Right cardiac atrium (tissue), 5 donors: Measurements from ENCODE around the gene NUP37. TPM values are rescaled to one million over a fixed set of nuclear protein-coding genes. Genes with fewer than 3 reads are reported as not detected.
"Not testable (repeated sequence)": the region's sequence is repeated elsewhere in the genome, so short reads cannot be mapped to it uniquely, and the experiment has no call there.

Source experiments
- ATAC-seq, 2 donors: fragments of 200-7000 bp; cut with Tn5 transposase; one replicate each; pipeline versions ENCODE4 v1.8.0 to v1.9.1; 2020; ENCODE audit warnings: moderate library complexity in 2 of 2, mild to moderate bottlenecking in 1 of 2
- DNase-seq, 3 donors: peaks; one replicate each; pipeline ENCODE4 v3.0.0-alpha.2; 2020
- H3K27ac ChIP-seq: one replicate; pipeline ENCODE4 v1.5.1; 2013; ENCODE audit warnings: mild to moderate bottlenecking, low read length, control low read depth, moderate library complexity
- H3K27me3 ChIP-seq: one replicate; pipeline ENCODE4 v1.6.1; 2013; ENCODE audit not compliant: control insufficient read depth, insufficient read depth
- H3K4me1 ChIP-seq: one replicate; pipeline ENCODE4 v1.6.1; 2013; ENCODE audit warnings: low read length; ENCODE audit not compliant: control insufficient read depth, insufficient read depth
- H3K4me3 ChIP-seq: one replicate; pipeline ENCODE4 v1.5.1; 2013; ENCODE audit warnings: low read length, control low read depth
- H3K9me3 ChIP-seq: one replicate; pipeline ENCODE4 v1.6.1; 2013; ENCODE audit warnings: low read length; ENCODE audit not compliant: control insufficient read depth
- WGBS: extraction: QIAGEN DNeasy Blood & Tissue Kit; methylation state at CpG from one replicate; pipeline ENCODE4 v1.1.7; 2013; 5-methylcytosine and 5-hydroxymethylcytosine counted together
- intact Hi-C, 4 donors: fragments of 100-400 bp; cut with DNase I; formaldehyde crosslinking; loops; one replicate each; pipeline versions ENCODE4 v1.11.0 to v1.14.0; 2022 to 2023
- polyA plus RNA-seq: library from polyadenylated mRNA; stranded (reverse); fragments of 200-250 nt; gene quantifications from one replicate; pipeline ENCODE4 v1.2.3, GENCODE V29; 2013
- total RNA-seq, 4 donors: library from RNA; stranded (reverse); fragmentation: NEBNext Ultra II Directional; extraction: Animal tissue kit (Norgen Biotek cat#: 25700); gene quantifications; one replicate each; pipeline ENCODE4 v1.2.1, GENCODE V29; 2021
- donor health status: healthy with polysubstance abuse.
- donor health status: DM: no; HTN: yes; CAD: no.
- donor health status: DM: no; HTN: no; CAD: no.
- donor health status: DM: no; HTN: yes; CAD: no; lungs with severe emphysema.
- donor health status: DM: yes; HTN: yes; CAD: no.

Gene NUP37
- total and polyA plus RNA-seq, 5 donors, result 13.3 to 18.3 (median 17.0) TPM

DNA sequence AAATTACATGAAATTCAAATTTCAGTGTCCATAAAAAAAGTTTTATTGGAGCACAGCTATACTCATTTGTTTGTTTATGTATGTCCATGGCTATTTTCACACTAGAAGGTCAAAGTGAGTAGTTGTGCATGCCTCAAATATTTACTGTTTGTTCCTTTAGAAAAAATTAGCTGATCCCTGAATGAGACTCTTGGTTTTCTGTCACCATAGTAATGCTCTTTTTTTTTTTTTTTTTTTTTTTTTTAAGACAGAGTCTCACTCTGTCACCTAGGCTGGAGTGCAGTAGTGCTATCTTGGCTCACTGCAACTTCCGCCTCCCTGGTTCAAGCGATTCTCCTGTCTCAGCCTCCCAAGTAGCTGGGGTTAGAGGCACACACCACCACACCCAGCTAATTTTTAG lies 1.4 kb upstream of the NUP37 start:
- H3K27me3 ChIP-seq, H3K27ac ChIP-seq, H3K4me1 ChIP-seq, H3K4me3 ChIP-seq, ATAC-seq, H3K9me3 ChIP-seq, DNase-seq, intact Hi-C loops: not testable (repeated sequence)
- 94% methylated on average over 2 of the region's 2 CpGs for WGBS

DNA sequence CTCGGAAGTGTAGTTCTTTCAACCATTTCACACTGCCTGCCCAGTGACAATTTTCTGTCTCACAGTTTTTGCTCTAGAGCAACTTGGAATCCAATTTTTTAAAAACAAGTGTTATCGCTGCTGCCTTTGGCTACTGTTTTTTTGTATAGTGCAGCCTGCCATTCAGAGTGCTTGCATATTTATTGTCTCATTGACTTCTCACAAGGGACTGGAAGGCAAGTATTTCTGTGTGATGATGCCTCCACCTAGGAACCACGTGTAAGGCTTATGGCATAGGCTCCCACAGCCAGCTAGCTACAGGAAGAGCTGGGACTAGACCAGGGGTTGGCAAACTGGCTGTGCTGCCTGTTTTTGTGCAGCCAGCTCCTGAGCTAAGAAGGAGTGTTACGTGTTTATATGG lies 972 bp upstream of the NUP37 start:
- 26% methylated on average over 4 of the region's 4 CpGs for WGBS
- intact Hi-C loops, result no loop called here

DNA sequence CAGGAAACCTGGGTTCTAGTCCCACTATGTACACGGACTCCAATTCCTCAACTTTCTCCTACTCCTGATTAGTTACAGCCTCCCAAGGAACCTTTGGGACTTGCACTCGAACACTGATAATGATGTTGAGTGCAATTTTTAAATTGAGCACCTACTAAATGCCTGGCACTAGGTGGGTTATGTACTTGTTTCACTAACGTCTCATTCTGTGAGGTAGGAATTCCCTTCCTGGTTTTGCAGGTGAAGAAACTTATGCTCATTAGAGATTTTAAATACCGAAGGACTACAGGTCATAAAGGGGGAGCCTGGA lies 605 bp upstream of the NUP37 start:
- DNase-seq (no peak), ATAC-seq (no peak)
- WGBS, result 2% methylated on average over 4 of the region's 4 CpGs
- intact Hi-C loops, result no loop called here
- Histone ChIP-seq H3K27me3 (no peaks in the 10 kb centered on the region), H3K9me3 (no peaks in the 10 kb centered on the region), H3K4me3 (peak overlapping the region; percentile 80), H3K27ac (no peak overlapping the region), H3K4me1 (peaks cover 3% of the 10 kb centered on the region)

More for the DNA sequence above, 972 bp upstream of the NUP37 start:
- H3K27ac ChIP-seq, result no peak overlapping the region
- H3K9me3 ChIP-seq, result no peaks in the 10 kb centered on the region
- peaks cover 3% of the 10 kb centered on the region for H3K4me1 ChIP-seq
- H3K27me3 ChIP-seq, result no peaks in the 10 kb centered on the region
- ATAC-seq (no peak), DNase-seq (no peak)
- no peak overlapping the region for H3K4me3 ChIP-seq

DNA sequence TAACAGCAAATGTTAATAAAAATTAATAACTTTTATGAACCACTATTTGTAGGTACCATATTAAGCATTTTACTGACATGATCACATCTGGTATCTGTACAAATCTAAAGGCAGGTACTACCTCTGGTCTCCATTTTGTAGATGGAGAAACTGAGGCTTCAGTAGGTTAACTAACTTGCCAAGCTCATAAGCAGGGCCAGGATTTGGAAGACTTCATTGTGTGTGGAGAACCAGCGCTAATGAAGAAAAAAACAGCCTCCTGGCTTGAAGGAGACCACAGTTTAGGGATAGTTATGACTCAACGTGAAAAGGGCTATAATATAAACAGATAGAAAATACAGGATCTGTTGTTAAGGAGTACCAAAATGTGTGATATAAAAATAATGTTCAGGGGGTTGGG lies 1.0 kb downstream of the NUP37 start:
- intact Hi-C loops, result no loop called here
- WGBS, result 77% methylated on average over 2 of the region's 2 CpGs
- Histone ChIP-seq H3K4me1 (peaks cover 3% of the 10 kb centered on the region), H3K27me3 (no peaks in the 10 kb centered on the region), H3K9me3 (no peaks in the 10 kb centered on the region), H3K4me3 (peak overlapping the region; percentile 80), H3K27ac (no peak overlapping the region)
- DNase-seq (no peak), ATAC-seq (no peak)

DNA sequence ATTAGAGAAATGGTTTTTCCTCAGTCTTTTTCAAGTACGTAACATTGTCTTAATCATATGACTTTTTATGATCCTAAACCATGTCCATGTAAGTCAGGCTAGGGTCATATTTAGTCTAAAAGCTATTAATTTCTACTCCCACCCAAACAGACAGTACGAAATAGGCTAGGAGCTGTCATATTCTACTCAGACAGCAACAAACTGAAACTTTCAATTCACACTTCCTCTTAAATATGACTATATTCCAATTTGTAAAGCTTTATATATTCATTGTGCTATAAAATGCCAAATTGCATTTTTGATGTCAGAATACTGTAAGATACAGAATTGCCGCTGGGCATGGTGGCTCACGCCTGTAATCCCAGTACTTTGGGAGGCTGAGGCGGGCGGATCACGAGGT lies 3.5 kb downstream of the NUP37 start:
- Histone ChIP-seq H3K4me3 (no peak overlapping the region), H3K4me1 (peaks cover 3% of the 10 kb centered on the region), H3K27me3 (no peaks in the 10 kb centered on the region), H3K27ac (no peak overlapping the region), H3K9me3 (no peaks in the 10 kb centered on the region)
- WGBS, result 84% methylated on average over 7 of the region's 7 CpGs
- intact Hi-C loops, result no loop called here
- no peak for ATAC-seq
- no peak for DNase-seq

GRCh38 chr12:102114212-102114611 lies 5.7 kb downstream of the NUP37 start:
- intact Hi-C loops, result no loop called here
- ATAC-seq, result no peak
- H3K27me3 ChIP-seq, result no peaks in the 10 kb centered on the region
- no peak overlapping the region for H3K27ac ChIP-seq
- WGBS, result 77% methylated on average over 2 of the region's 2 CpGs
- H3K4me1 ChIP-seq, result peaks cover 2% of the 10 kb centered on the region
- no peak overlapping the region for H3K4me3 ChIP-seq
- no peak for DNase-seq
- no peaks in the 10 kb centered on the region for H3K9me3 ChIP-seq

DNA sequence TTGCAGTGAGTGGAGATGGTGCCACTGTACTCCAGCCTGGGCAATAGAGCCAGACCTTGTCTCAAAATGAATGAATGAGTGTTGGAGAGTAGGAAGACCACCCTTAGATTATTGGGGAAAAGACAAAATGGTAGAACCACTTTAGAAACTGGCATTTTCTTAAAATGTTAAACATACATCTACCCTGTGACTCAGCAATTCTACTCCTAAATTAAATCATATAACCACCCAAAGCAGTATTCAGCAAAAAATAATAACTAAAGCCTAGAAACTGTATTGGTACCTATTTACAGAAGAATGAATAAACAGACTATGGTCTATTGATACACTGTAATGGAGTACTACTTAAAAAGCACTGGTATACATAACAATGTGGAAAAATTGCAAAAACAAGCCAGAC lies 9.1 kb downstream of the NUP37 start:
- ATAC-seq, result no peak
- no peak for DNase-seq
- intact Hi-C loops, result no loop called here

DNA sequence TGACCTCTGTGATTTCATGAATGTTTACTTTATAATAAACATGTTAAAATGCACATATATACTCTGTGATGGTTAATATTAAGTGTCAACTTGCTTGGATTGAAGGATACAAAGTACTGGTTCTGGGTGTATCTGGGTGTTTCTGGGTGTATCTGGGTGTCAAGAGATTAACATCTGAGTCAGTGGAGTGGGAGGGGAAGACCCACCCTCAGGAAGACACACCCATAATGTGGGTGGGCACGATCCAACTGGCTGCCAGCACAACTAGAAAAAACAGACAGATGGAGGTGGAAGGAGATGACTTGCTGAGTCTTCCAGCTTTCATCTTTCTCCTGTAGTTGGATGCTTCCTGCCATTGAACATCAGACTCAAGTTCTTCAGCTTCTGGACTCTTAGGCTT lies 11.9 kb downstream of the NUP37 start:
- no peak for DNase-seq
- H3K4me1 ChIP-seq, result no peaks in the 10 kb centered on the region
- no peak for ATAC-seq
- no peaks in the 10 kb centered on the region for H3K9me3 ChIP-seq
- H3K4me3 ChIP-seq, result no peak overlapping the region
- H3K27ac ChIP-seq, result no peak overlapping the region
- no peaks in the 10 kb centered on the region for H3K27me3 ChIP-seq
- intact Hi-C loops, result no loop called here
- 72% methylated on average over 1 of the region's 1 CpG for WGBS

More for the DNA sequence above, 9.1 kb downstream of the NUP37 start:
- Histone ChIP-seq H3K4me1 (no peaks in the 10 kb centered on the region), H3K4me3 (no peak overlapping the region), H3K27ac (no peak overlapping the region), H3K27me3 (no peaks in the 10 kb centered on the region), H3K9me3 (no peaks in the 10 kb centered on the region)

DNA sequence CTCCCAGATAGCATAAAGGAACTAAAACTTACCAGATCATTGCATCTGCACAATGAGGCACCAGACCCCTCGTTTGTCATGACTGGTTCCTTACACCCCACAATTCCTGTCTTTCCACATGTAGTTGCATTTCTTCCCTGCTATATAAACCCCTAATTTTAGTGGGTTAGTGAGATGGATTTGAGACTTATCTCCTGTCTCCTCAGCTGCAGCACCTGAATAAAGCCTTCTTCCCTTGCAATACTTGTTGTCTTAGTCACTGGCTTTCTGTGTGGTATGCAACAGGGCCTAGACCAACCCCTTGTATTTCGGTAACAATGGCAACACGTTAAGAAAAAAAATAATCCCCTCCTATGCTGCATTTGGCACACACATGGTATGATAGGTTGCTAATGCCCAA lies 13.0 kb downstream of the NUP37 start:
- intact Hi-C loops, result no loop called here
- ATAC-seq (no peak), DNase-seq (no peak)
- Histone ChIP-seq H3K27ac (no peak overlapping the region), H3K9me3 (no peaks in the 10 kb centered on the region), H3K27me3 (no peaks in the 10 kb centered on the region), H3K4me1 (no peaks in the 10 kb centered on the region), H3K4me3 (no peak overlapping the region)
- WGBS, result 96% methylated on average over 3 of the region's 3 CpGs

- 88% methylated on average over 3 of the region's 3 CpGs for WGBS
- no peak for ATAC-seq
These were observed 23.1 kb downstream of the NUP37 start for GRCh38 chr12:102096855-102097254.

DNA sequence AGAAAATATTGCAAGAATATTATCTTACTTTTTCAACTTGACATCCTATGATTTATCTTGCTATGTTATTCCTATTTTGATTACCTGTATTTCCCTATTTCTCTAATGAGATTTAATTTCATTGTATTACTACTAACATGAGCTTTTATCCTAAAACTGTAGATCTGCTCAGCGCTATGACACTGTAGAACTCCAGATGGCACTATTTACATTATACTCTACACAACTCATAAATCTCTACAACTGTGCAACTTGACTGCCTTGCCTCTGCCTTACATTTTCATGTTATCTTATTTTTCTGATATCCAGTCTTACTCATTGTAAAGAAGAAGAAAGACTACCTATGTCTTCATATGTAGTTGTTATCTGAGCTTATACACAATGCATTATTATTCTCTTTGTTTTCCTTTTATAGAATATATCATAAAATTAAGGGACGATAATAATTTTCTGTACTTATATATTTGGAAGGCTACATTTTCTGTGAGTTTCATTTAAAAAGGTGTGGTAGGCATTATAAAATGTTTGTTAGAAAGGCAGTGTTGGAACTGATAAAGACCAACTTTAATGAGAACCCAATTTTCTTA lies 24.1 kb downstream of the NUP37 start:
- Histone ChIP-seq H3K4me3 (no peak overlapping the region), H3K9me3 (no peaks in the 10 kb centered on the region), H3K4me1 (no peaks in the 10 kb centered on the region), H3K27ac (no peak overlapping the region), H3K27me3 (no peaks in the 10 kb centered on the region)
- no peak for ATAC-seq
- intact Hi-C loops, result no loop called here
- 81% methylated on average over 2 of the region's 2 CpGs for WGBS
- DNase-seq, result no peak

More at GRCh38 chr12:102096855-102097254, 23.1 kb downstream of the NUP37 start:
- H3K4me3 ChIP-seq, result no peak overlapping the region
- H3K9me3 ChIP-seq, result no peaks in the 10 kb centered on the region
- DNase-seq, result no peak
- intact Hi-C loops, result no loop called here
- no peak overlapping the region for H3K27ac ChIP-seq
- H3K4me1 ChIP-seq, result no peaks in the 10 kb centered on the region
- no peaks in the 10 kb centered on the region for H3K27me3 ChIP-seq

DNA sequence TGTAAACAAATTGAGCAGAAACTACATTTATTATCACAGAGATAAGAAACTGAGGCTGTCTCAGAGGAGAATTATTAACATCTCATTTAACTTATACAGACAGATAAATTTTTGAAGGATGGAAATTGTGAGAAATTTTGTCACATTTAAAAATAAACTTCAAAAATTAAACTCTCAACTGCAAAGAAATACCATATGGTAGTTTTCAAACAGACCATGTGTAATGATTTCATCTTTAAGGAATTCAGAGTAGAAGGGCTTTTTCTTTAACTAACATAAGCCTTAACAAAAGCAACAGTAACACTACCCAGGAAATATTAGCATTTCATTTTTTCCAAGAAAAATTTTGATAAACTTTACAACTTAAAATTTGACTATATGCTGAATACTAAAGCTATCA lies 26.6 kb downstream of the NUP37 start:
- no peaks in the 10 kb centered on the region for H3K27me3 ChIP-seq
- intact Hi-C loops, result no loop called here
- ATAC-seq (no peak), DNase-seq (no peak)
- no peak overlapping the region for H3K4me3 ChIP-seq
- H3K9me3 ChIP-seq, result no peaks in the 10 kb centered on the region
- H3K27ac ChIP-seq, result no peak overlapping the region
- no peaks in the 10 kb centered on the region for H3K4me1 ChIP-seq
